GM18870 (cell line): ENCODE data around the gene AKAP12.

Experiments used
- ATAC-seq: cut with Tn5 transposase; IDR thresholded peaks from one replicate; pipeline ENCODE4 v1.9.1; 2021; ENCODE audit warnings: moderate library complexity; ENCODE audit not compliant: unreplicated experiment

AKAP12 gene

GRCh38 chr6:151279891-151280290 is 40.1 kb downstream of the AKAP12 start:
- ATAC-seq = no peak

GRCh38 chr6:151280859-151281258 is 41.1 kb downstream of the AKAP12 start:
- no peak for ATAC-seq

GRCh38 chr6:151284012-151284411 is 44.2 kb downstream of the AKAP12 start:
- ATAC-seq = no peak

DNA sequence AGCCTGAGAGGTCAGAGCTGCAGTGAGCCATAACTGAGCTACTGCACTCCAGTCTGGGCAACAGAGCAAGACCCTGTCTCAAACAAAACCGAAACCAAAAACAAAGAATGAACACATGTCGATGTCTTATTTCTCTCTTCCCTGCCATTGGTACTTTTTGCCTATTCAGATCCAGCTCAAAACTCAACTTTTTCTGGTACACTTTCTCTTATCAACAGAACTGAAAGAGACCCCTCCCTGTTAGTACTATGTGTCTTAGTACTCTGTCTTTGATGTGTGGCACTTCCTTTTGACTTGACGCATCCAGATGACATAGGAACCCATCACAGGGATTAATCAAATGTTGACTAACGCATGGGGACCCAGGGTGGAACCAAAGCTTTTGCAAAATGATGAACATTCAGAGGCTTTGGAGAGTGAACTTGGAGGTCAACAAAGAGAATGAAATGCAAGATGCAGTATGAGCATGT is 44.8 kb downstream of the AKAP12 start:
- ATAC-seq = no peak

DNA sequence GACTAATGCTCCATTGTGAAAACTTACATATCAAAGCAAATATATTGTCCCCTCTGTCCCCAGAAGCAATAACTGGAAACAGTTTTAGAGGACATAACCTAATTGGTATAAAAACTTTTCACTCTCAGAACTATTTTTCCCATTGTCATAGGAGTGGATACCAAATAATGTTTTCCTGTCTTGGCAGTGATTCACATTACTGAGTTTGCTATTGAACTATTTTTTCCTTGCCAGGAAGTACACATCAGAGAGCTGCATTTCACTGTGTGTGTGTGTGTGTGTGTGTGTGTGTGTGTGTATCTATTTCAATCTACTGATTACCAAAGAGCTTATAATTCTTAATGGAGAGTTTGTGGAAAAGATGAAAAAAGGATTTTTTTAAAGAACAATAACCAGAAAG is 45.4 kb downstream of the AKAP12 start:
- no peak for ATAC-seq

DNA sequence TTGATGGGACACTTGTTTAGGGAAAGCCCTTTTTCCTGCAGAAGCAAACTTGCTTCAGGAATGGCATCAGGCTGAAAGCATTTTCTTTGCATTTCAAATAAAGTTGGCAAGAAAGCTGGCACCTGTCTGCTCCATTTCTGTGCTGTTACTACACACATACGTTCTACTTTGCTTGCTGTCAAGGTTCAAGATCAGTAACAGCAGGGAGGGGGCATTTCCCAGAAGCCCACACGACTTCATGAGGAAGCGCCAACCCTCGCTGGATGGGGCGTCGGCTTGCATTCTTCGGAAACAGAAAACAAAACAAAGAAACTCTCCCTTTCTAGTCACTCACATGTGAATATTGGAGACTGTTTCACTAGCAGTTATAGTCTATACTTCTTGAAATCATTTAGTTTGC is 46.4 kb downstream of the AKAP12 start:
- no peak for ATAC-seq

DNA sequence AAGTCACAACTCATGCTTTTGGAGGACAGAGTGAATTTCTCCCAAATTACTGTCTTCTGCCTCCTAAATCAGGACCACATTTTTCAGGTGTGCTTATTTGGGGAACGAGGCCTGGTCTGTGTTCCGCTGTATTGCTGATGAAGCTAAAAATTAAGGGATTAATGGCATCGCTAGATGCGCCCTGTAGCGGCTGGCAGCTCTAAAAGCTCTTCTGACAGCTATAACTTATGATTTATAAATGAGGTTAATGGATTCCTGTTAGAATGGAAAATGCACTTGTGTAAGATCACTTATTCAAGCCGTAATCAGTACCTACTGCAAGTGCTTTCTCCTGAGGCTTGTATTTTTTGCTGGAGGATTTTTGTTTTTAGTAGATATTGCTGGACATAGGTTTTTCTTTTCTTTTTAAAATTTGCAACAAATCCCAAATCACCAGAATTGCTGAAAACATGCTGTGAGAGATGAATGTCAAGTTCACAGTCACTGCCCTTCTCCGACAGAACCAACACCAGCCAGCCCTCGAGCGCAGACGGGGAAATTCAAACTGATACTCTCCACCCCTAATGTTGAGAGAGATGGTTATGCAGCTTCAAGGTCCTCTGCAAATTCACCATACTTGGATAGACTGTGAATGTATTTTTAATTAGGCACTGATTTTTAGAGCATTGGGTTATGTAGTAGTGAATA is 49.1 kb downstream of the AKAP12 start:
- ATAC-seq = no peak

DNA sequence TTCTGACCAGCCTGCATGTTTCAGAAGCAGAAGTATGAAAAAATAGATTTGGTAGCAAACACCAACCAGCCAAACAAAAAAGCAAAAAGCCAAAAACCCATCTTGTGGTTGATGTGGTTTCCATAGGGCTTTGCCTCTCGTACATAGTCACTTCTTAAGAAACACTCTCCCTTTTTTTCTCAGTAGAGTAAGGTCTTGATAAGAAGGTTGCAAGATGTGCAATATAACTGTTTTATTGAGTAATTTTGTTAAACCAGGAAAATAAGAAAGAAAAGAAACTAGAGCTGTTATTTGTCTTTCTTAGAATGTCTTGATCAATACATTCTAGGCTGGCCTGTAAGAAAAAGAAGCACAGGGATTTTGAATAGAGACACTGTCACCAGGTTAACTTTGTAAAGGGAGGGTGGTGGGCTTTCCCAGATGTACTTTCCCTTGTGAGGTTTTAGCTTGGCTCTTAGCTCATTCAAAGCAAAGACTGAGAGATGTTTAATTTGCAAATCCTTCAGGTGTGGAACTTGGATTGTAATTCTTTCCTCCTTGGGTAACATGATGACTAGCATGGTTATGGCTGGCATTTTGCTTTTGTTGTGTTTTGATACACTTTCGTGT is 49.7 kb downstream of the AKAP12 start:
- no peak for ATAC-seq

DNA sequence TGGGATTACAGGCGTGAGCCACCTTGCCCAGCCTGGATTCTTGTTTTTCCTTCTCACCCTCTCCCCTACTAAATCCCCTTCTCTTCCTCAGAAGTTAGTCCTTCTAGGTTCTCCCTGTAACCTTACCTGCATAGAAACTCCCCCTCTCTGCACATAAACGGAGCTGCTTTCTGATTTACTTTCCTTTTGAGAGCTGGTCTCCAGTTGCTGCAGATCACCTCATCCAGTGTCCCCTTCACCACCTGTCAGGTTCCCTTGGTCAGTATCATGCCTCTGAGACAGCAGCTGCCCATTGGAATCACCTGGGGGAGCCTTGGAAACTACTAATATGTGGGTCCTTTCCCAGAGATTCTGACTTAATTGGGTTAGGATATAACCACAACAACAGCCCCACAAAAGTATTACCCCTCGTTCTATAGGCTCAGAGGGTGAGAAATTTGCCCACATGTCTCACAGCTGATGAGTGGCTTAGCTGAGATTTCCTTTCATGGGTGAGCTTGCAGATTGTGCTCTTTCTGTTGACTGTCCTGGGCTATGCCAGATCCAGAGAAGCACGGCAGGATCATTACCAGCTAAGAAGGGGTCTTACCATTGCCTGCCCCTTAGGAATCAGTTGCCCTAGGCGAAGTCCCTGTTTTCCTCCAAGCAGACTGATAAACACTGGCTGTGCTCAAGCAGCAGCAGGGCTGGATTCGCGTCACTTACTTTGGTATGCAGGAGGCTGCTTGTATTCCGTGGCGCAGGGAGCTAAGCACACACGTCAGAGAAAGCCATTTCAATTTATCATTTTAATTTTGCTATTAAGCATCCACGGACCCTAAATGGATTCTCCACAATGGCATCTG is 51.3 kb downstream of the AKAP12 start:
- ATAC-seq = no peak

GRCh38 chr6:151291722-151292059 is 51.9 kb downstream of the AKAP12 start:
- ATAC-seq = no peak

DNA sequence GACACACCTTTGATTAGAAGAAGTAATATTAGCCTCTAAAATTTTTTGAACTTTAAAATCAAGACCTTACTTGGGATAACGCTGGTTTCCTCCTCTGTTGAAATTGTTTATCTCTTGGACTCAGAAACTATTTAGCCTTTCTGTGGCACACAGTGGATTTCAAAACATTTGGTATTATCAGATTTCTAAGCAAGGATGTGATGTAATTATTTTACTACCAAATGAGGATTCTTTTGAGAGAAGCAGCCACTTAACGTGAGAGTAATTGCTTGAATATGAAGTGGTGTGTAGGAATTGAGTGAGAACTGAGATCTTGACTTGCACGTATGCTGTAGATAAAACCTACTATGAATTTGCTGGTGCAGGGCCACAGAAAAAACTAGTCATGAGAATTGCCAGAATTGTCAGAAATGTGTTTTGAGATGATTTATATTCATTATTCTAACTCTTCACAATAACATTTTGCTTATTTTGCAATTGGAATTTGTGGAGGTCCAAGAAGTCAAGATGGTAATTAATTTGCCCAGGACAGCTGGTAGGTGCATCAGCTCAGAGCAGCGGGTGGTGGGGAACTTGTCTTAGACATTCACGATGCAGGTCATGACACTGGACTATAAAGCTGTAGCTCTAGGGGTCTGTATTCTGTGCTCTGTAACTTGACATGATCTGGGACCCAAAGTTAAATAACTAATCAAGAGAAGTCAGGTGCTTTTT is 53.4 kb downstream of the AKAP12 start:
- no peak for ATAC-seq

GRCh38 chr6:151293688-151294016 is 53.9 kb downstream of the AKAP12 start:
- ATAC-seq = no peak

GRCh38 chr6:151294561-151295101 is 54.9 kb downstream of the AKAP12 start:
- no peak for ATAC-seq

- no peak for ATAC-seq
Measured at GRCh38 chr6:151297886-151298285, 58.1 kb downstream of the AKAP12 start.

GRCh38 chr6:151299011-151299410 is 59.2 kb downstream of the AKAP12 start:
- no peak for ATAC-seq

DNA sequence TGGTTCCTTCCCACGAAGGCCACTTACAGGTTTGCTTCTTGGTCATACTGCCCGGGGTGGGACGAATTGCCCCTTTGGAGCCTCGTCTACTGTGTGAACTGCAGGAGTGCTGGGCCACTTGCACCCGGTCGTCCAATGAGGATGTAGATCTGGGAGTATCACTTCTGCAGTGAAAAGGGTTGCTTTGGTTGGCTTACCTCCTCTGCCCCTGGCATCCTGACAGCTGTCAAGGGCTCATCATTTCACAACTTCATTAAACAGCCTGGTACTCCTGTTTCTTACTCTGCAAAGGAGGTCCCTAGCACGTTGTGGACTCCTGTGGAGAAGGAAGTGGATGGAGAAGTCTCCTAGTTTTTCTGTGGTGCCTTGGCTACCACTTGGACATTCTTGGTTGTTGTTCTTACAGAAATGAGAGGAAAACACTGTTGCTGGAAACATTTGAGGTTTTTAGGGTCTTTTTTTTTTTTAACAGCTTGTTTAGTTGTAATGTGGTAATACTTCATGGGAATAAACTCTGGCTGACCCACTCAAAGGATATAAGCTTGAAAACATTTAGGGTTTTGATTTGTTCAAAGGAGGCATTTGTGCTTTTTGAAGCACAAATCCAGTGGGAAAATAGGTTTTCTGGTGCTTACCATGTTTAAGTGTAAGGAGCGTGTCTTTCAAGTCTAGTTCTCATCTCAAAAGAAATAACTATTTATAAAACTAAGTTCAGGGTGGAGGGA is 60.7 kb downstream of the AKAP12 start:
- no peak for ATAC-seq

- no peak for ATAC-seq
Measured at GRCh38 chr6:151301547-151301946, 61.8 kb downstream of the AKAP12 start.

GRCh38 chr6:151303231-151303630 is 63.5 kb downstream of the AKAP12 start:
- ATAC-seq = no peak

GRCh38 chr6:151306269-151306783 is 66.6 kb downstream of the AKAP12 start:
- no peak for ATAC-seq

GRCh38 chr6:151307501-151307900 is 67.7 kb downstream of the AKAP12 start:
- no peak for ATAC-seq
